Activated T-helper 17 cell treated with anti-CD3 and anti-CD28 coated beads, Interleukin-2, amount 50 U/mL, for 72 hours (primary cell): ENCODE measurements around the gene KCNN4. TPM values are rescaled to one million over a fixed set of nuclear protein-coding genes. Genes with fewer than 3 reads are reported as not detected.
"Not testable (repeated sequence)": the region's sequence is repeated elsewhere in the genome, so short reads cannot be mapped to it uniquely, and the experiment has no call there.

ENCODE experiments used
- ATAC-seq: fragments of 150-1000 bp; cut with Tn5 transposase; replicated peaks from 2 replicates; pipeline ENCODE4 v1.10.0; 2021; ENCODE audit warnings: mild to moderate bottlenecking, moderate library complexity
- H3K27ac Mint-ChIP-seq: one replicate; pipeline ENCODE4 v1.8.0; 2022; ENCODE audit warnings: mixed read lengths
- H3K27me3 Mint-ChIP-seq: one replicate; pipeline ENCODE4 v1.8.0; 2022; ENCODE audit warnings: mixed read lengths
- H3K36me3 Mint-ChIP-seq: one replicate; pipeline ENCODE4 v1.8.0; 2022; ENCODE audit warnings: low read depth, mild to moderate bottlenecking, mixed read lengths
- H3K4me1 Mint-ChIP-seq: one replicate; pipeline ENCODE4 v1.8.0; 2022; ENCODE audit warnings: mixed read lengths
- H3K4me3 Mint-ChIP-seq: one replicate; pipeline ENCODE4 v1.8.0; 2022; ENCODE audit warnings: mild to moderate bottlenecking, mixed read lengths
- H3K9me3 Mint-ChIP-seq: one replicate; pipeline ENCODE4 v1.8.0; 2022; ENCODE audit warnings: mixed read lengths
- total RNA-seq, 2 donors: library from RNA; stranded (reverse); gene quantifications; one replicate each; pipeline ENCODE4 v1.2.3, GENCODE V29; 2022

The KCNN4 gene
- total RNA-seq, result 100 to 1,000 TPM; 116 to 385 TPM

DNA sequence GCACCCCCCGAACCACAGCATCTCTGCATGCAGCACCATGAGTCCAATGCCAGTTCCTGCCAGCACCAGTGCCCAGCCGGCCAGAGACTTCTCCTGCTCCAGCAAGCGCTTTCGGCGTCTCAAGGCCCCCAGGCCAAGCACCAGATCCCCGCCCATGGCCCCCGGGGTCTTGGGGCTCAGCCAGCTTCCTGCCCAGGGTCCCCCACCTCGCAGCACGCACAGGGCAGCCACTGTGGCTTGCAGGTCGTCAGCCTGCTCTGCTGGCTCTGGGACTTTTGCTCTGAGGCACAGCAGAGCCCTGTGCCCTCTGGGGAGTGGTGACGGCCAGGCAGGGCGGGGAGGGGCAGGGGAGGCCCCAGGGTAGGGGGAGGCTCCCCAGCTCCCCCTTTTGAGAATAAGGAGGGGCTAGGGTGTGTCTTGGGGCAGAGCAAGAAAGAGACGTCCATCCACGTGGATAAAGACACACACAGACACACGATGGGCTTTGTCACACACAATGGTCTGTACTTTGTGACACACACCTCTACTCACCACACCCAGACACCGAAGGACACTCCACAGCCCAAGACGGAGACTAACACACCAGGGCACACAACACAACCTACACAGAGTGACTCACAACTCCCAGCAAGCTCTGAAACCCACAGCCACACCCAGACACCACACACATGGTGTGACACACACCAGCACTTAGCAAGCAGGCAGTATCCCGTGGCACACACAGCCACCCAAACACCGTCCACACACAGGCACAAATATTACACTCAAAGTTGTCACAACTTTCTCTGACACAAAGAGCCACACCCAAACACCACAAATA, at the start of gene KCNN4:
TSS of gene KCNN4 (minus strand) at position 268 of the 820 bp plus-strand sequence. CDS start at position 156, 112 bp downstream.
- ATAC-seq, result peak; percentile 78
- peak within 1 kb of the TSS; percentile 85 for H3K27ac Mint-ChIP-seq
- H3K4me1 Mint-ChIP-seq, result peaks cover 51% of the 10 kb centered on the region
- H3K4me3 Mint-ChIP-seq, result peak within 1 kb of the TSS; percentile 86
- H3K36me3 Mint-ChIP-seq, result peaks cover 76% of the 10 kb centered on the region
- H3K9me3 Mint-ChIP-seq, result no peaks in the 10 kb centered on the region
- H3K27me3 Mint-ChIP-seq, result no peaks in the 10 kb centered on the region

DNA sequence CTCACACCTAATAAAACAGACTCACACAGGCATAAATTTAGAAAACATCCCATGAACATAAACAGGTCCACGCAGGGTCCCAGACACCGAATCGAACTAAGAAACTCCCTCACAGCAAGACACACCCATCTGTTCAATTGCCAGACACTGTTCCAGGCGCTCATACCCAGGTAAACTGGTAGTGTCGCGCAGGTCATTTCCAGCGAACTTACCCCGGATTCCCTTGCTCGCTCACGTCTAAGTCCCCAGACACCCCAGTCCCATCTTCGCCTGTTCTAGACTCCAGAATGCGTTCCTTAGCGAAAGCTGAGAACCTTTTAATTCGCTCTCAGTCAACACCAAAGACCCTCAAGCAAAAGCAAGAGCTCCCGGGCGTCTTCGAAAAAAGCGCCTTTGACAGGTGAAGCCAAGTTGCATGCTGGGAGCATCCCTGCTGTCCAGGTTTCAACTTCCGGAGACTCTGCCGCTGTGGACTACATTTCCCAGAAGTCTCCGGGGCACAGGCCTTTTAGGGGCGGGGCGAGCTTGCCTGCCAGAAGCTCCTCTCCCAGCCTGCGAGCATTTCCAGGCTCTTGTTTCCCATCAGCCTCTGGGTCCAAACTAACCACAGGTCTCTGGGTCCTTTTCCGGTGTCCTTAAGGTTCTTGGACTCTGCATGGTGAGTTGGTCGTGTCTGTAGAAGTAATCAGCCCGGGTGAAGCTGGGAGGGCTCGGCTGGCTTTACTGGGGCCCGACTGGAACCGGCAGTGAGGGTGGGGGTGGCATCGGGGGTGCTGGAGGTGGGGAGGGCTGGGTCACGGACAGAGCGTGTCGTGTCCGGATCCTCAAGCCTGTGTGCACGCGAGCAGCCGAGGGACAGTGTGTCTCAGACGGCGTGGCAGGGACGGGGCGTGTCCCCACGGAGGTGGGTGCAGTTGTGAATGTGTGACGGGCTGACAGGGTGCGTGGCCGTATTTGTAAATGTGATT, 46.3 kb upstream of the KCNN4 start, which contains the start of gene ZNF283:
TSS of gene ZNF283 (plus strand) at position 535 of the 968 bp plus-strand sequence. CDS start 6,184 bp downstream, outside the sequence.
- H3K27me3 Mint-ChIP-seq, result peaks cover 4% of the 10 kb centered on the region
- H3K9me3 Mint-ChIP-seq, result no peaks in the 10 kb centered on the region
- peak within 1 kb of the TSS; percentile 82 for H3K27ac Mint-ChIP-seq
- H3K36me3 Mint-ChIP-seq, result peaks cover 27% of the 10 kb centered on the region
- H3K4me3 Mint-ChIP-seq, result peak within 1 kb of the TSS; percentile 94
- peak; percentile 100 for ATAC-seq
- H3K4me1 Mint-ChIP-seq, result peaks cover 13% of the 10 kb centered on the region

- H3K4me1 Mint-ChIP-seq, result peaks cover 25% of the 10 kb centered on the region
These were observed 43.8 kb upstream of the KCNN4 start for GRCh38 chr19:43824572-43824971.

DNA sequence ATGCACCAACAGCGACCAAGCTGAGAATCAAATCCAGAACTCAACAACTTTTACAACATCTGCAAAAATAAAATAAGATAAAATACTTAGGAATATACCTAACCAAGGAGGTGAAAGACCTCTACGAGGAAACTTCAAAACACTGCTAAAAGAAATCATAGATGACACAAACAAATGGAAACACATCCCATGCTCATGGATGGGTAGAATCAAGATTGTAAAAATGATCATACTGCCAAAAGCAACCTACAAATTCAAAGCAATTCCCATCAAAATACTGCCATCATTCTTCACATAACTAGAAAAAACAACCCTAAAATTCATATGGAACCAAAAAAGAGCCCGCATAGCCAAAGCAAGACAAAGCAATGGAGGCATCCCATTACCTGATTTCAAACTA, 43.1 kb upstream of the KCNN4 start:
- H3K36me3 Mint-ChIP-seq, H3K9me3 Mint-ChIP-seq, H3K27ac Mint-ChIP-seq, H3K4me3 Mint-ChIP-seq, ATAC-seq: not testable (repeated sequence)
- Mint-ChIP-seq H3K4me1 (peaks cover 25% of the 10 kb centered on the region), H3K27me3 (peaks cover 10% of the 10 kb centered on the region)

More at GRCh38 chr19:43824572-43824971, 43.8 kb upstream of the KCNN4 start:
- not testable (repeated sequence) for H3K36me3 Mint-ChIP-seq, H3K27ac Mint-ChIP-seq, H3K4me3 Mint-ChIP-seq, ATAC-seq, H3K9me3 Mint-ChIP-seq
- H3K27me3 Mint-ChIP-seq, result peaks cover 10% of the 10 kb centered on the region

GRCh38 chr19:43820884-43821215, 40.1 kb upstream of the KCNN4 start:
- peaks cover 4% of the 10 kb centered on the region for H3K9me3 Mint-ChIP-seq
- ATAC-seq, result peak; percentile 69

GRCh38 chr19:43820098-43820883, 39.5 kb upstream of the KCNN4 start:
- peak; percentile 74 for ATAC-seq
- Mint-ChIP-seq H3K27ac (peak overlapping the region; percentile 89), H3K9me3 (peaks cover 4% of the 10 kb centered on the region), H3K36me3 (no peaks in the 10 kb centered on the region), H3K4me3 (peak overlapping the region; percentile 96), H3K4me1 (peaks cover 11% of the 10 kb centered on the region), H3K27me3 (peaks cover 10% of the 10 kb centered on the region)

More at GRCh38 chr19:43820884-43821215, 40.1 kb upstream of the KCNN4 start:
- H3K4me1 Mint-ChIP-seq, result peaks cover 12% of the 10 kb centered on the region
- peaks cover 10% of the 10 kb centered on the region for H3K27me3 Mint-ChIP-seq
- no peaks in the 10 kb centered on the region for H3K36me3 Mint-ChIP-seq
- H3K4me3 Mint-ChIP-seq, result peak overlapping the region; percentile 96
- H3K27ac Mint-ChIP-seq, result peak overlapping the region; percentile 89

DNA sequence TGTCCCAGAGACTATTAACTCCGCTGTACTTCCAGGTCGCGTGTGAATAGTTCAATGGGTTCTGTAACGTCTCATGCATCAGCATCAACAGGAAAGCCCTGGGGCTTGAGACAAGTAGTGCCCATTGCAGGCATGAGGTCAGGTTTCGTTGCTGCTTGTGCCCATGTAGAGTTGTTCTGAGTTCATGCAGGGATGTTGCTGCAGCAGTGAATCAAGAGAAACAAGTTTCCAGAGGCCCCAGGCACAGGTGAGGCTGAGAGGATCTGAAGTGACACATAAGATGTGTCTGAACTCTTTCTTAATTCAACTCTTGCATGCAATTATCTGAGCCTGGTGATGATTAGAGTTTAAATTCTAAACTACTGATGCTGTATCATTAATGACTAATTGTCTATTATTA, 37.7 kb upstream of the KCNN4 start:
- H3K9me3 Mint-ChIP-seq, result peaks cover 4% of the 10 kb centered on the region
- no peaks in the 10 kb centered on the region for H3K36me3 Mint-ChIP-seq
- no peak for ATAC-seq
- peaks cover 6% of the 10 kb centered on the region for H3K27me3 Mint-ChIP-seq
- H3K4me3 Mint-ChIP-seq, result no peak overlapping the region
- H3K27ac Mint-ChIP-seq, result no peak overlapping the region
- peaks cover 11% of the 10 kb centered on the region for H3K4me1 Mint-ChIP-seq

DNA sequence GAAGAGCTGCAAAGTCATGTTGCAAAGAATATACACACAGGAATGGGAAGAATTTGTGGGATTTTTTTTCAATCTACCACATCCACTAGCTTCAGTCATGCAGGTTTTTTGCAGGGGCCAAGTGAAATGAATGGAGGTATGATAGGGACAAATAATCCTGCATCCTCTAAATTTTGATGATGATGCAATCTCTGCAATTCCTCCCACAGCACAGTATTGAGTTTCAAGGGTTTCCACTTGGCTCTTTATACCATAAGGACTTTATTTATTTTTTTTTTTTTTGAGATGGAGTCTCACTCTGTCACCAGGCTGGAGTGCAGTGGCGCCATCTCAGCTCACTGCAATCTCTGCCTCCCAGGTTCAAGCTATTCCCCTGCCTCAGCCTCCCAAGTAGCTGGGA, 36.7 kb upstream of the KCNN4 start:
- not testable (repeated sequence) for H3K36me3 Mint-ChIP-seq, ATAC-seq, H3K9me3 Mint-ChIP-seq, H3K27me3 Mint-ChIP-seq, H3K4me3 Mint-ChIP-seq, H3K27ac Mint-ChIP-seq
- H3K4me1 Mint-ChIP-seq, result peaks cover 13% of the 10 kb centered on the region

- no peaks in the 10 kb centered on the region for H3K9me3 Mint-ChIP-seq
These were observed 34.0 kb upstream of the KCNN4 start for GRCh38 chr19:43814663-43815352.

DNA sequence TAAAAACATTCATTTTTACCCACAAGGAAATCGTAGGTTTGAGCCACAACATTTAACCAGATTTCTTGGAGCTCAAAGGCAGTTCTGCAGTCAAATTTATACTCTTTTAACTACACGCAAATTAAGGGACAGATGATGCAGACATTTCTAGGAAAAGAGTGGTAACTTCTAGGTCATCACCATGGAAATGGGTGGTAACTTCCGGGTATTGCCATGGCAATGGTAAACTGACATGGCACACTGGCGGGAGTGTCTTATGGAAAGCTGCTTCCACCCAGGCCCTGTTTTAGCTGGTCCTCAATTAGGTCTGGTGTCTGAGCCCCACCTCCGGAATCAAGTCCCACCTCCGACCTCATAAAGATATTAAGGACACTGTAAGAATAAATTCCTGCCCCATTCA, 31.9 kb upstream of the KCNN4 start:
- H3K4me1 Mint-ChIP-seq, result peaks cover 15% of the 10 kb centered on the region
- H3K4me3 Mint-ChIP-seq, result peak overlapping the region; percentile 51

More at GRCh38 chr19:43814663-43815352, 34.0 kb upstream of the KCNN4 start:
- Mint-ChIP-seq H3K4me3 (no peak overlapping the region), H3K27ac (peak overlapping the region; percentile 92), H3K27me3 (no peaks in the 10 kb centered on the region), H3K4me1 (peaks cover 16% of the 10 kb centered on the region), H3K36me3 (no peaks in the 10 kb centered on the region)
- ATAC-seq, result peak; percentile 62

DNA sequence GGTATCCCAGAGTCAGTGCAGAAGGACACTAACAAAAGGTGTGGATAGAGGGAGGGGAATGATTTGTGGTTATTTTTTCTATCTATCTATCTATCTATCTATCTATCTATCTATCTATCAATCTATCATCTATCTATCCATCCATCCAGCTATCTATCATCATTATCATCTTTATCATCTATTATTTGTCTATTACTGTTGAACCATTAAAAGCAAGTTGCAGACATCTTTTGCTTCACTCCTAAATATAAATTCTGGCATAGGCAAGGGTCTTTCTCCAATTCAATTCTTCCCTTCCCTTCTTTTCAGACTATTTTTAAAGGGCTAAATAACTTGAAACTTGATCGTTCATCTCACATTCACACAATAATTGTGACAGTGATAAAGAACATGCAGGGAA, 31.5 kb upstream of the KCNN4 start:
- Mint-ChIP-seq H3K27me3 (no peaks in the 10 kb centered on the region), H3K9me3 (no peaks in the 10 kb centered on the region), H3K36me3 (no peaks in the 10 kb centered on the region), H3K4me3 (peak overlapping the region; percentile 51), H3K27ac (peak overlapping the region; percentile 92), H3K4me1 (peaks cover 15% of the 10 kb centered on the region)
- ATAC-seq, result no peak

More for the DNA sequence above, 31.9 kb upstream of the KCNN4 start:
- Mint-ChIP-seq H3K27ac (peak overlapping the region; percentile 92), H3K9me3 (no peaks in the 10 kb centered on the region), H3K27me3 (no peaks in the 10 kb centered on the region), H3K36me3 (no peaks in the 10 kb centered on the region)
- peak; percentile 74 for ATAC-seq

- ATAC-seq, result peak; percentile 40
These were observed 31.1 kb upstream of the KCNN4 start for GRCh38 chr19:43811837-43812236.

More at GRCh38 chr19:43811837-43812236, 31.1 kb upstream of the KCNN4 start:
- H3K36me3 Mint-ChIP-seq, result no peaks in the 10 kb centered on the region
- H3K4me3 Mint-ChIP-seq, result peak overlapping the region; percentile 51
- no peaks in the 10 kb centered on the region for H3K9me3 Mint-ChIP-seq
- peak overlapping the region; percentile 92 for H3K27ac Mint-ChIP-seq
- H3K4me1 Mint-ChIP-seq, result peaks cover 15% of the 10 kb centered on the region
- no peaks in the 10 kb centered on the region for H3K27me3 Mint-ChIP-seq
